Activated T-cell treated with anti-CD3 and anti-CD28 coated beads, Interleukin-2, amount 50 U/mL, for 4 hours (primary cell): ENCODE data around the gene SHLD1. TPM values are rescaled to one million over a fixed set of nuclear protein-coding genes. Genes with fewer than 3 reads are reported as not detected.

ENCODE experiments used
- ATAC-seq, 2 donors: fragments of 200-7000 bp; cut with Tn5 transposase; one replicate each; pipeline ENCODE4 v1.10.0; 2021
- DNase-seq: peaks from one replicate; pipeline ENCODE4 v3.0.0-alpha.2; 2020
- H3K27me3 Mint-ChIP-seq: one replicate; pipeline ENCODE4 v1.8.0; 2021; ENCODE audit warnings: low read depth, mixed read lengths
- H3K36me3 Mint-ChIP-seq: one replicate; pipeline ENCODE4 v1.8.0; 2022; ENCODE audit warnings: mixed read lengths; ENCODE audit not compliant: insufficient read depth
- H3K4me1 Mint-ChIP-seq: one replicate; pipeline ENCODE4 v1.8.0; 2021; ENCODE audit warnings: low read depth, mixed read lengths
- H3K4me3 Mint-ChIP-seq: one replicate; pipeline ENCODE4 v1.8.0; 2021; ENCODE audit warnings: mild to moderate bottlenecking, moderate library complexity, mixed read lengths
- H3K9me3 Mint-ChIP-seq: one replicate; pipeline ENCODE4 v1.8.0; 2021; ENCODE audit warnings: mixed read lengths
- total RNA-seq, 3 donors: library from RNA; stranded (reverse); gene quantifications; one replicate each; pipeline ENCODE4 v1.2.1, GENCODE V29; 2021

SHLD1 gene
- total RNA-seq, 3 donors from 2014 or later: 7.2 to 9.8 (median 9.1) TPM

DNA sequence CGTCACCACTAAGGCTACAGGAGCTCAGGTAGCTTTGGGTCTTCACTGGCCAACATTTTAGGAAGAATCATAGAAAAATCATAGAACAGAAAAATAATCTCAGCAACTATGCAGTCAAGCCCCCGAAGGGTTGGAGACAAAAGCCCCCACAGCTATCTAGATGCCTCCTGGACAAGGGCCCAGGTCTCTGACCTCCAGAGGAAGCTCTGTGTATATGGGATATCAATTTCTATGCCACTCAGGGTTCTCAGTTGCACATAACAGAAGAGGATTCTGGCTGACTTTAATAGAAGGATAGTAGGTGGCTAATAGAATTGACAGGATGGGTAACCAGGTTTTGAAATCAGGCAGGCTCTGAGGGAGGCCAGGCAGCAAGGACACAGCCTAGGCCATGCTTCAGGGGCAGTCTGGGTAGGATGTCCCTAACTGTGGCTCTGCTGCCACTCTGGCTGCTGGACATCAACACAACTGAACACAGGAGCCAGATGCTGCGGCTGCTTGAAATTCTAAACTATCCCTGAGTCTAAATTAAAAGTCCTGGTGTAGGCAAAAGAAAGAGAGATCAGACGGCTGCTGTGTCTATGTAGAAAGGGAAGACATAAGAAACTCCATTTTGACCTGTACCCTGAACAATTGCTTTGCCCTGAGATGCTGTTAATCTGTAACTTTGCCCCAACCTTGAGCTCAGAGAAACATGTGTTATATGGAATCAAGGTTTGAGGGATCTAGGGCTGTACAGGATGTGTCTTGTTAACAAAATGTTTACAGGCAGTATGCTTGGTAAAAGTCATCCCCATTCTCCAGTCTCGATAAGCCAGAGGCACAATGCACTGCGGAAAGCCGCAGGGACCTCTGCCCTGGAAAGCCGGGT is 134.5 kb downstream of the SHLD1 start:
- DNase-seq (no peak), ATAC-seq (no peak)
- Mint-ChIP-seq H3K27me3 (peaks cover 15% of the 10 kb centered on the region), H3K9me3 (no peaks in the 10 kb centered on the region), H3K4me3 (no peak overlapping the region), H3K36me3 (no peaks in the 10 kb centered on the region), H3K4me1 (peaks cover 4% of the 10 kb centered on the region)

DNA sequence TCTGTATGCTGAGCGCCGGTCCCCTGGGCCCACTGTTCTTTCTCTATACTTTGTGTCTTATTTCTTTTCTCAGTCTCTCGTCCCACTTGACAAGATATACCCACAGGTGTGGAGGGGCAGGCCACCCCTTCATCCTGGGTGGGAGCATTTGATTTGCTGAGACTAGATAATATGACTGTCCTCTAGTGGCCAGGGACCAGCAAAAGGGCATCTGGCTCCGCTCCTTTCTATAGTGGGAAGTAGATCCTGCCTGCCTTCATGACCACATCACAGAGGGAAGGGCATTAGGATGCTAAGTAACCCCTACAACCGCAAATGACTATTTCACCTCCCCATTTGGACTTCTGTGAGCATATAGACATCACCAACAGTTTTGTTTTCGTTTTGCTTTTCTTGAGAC is 135.7 kb downstream of the SHLD1 start:
- no peaks in the 10 kb centered on the region for H3K9me3 Mint-ChIP-seq
- no peak for ATAC-seq
- peaks cover 4% of the 10 kb centered on the region for H3K4me1 Mint-ChIP-seq
- H3K27me3 Mint-ChIP-seq: peaks cover 13% of the 10 kb centered on the region
- no peak overlapping the region for H3K4me3 Mint-ChIP-seq
- no peaks in the 10 kb centered on the region for H3K36me3 Mint-ChIP-seq
- no peak for DNase-seq

DNA sequence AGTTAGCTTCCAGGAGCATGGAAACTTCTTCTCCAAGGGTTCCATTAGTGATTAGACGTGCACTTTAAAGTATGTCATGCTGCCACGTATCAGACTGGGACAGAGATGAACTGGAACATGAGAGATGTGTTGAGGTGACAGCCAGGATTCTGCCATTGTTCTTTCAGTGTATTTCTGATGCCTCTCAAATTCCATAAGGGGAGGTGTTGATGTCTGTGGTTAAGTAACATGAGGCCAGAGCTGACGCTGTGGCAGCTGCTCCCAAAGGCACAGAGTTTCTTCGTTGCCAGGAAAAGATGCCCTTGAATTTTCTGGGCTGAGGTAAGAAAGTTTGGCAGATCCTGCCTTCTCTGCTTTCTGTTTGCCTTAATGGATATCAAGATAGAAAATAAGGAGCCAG is 136.6 kb downstream of the SHLD1 start:
- DNase-seq (no peak), ATAC-seq (no peak)
- H3K27me3 Mint-ChIP-seq: peaks cover 8% of the 10 kb centered on the region
- H3K36me3 Mint-ChIP-seq: no peaks in the 10 kb centered on the region
- H3K9me3 Mint-ChIP-seq: no peaks in the 10 kb centered on the region
- H3K4me3 Mint-ChIP-seq: no peak overlapping the region
- peaks cover 3% of the 10 kb centered on the region for H3K4me1 Mint-ChIP-seq

DNA sequence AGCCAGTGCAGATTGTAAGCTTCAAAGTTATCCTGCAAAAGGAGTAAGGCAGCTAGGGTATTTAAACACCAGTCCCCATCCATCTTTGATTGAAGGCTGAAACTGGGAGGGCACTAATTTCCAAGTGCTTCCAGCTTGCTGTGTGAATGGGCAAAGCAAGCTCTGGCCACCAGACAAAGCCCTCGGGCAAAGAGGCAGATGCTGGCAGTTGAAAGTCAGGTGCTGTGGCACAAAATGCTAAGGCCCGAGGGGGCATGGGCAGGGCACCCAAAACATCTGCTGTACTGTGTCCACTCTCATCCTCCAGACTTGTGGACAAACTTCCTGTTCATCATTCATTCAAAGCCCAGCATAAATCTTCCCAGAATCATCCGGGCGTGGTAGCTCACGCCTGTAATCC is 137.2 kb downstream of the SHLD1 start:
- peaks cover 3% of the 10 kb centered on the region for H3K27me3 Mint-ChIP-seq
- ATAC-seq: no peak
- H3K4me3 Mint-ChIP-seq: no peak overlapping the region
- H3K36me3 Mint-ChIP-seq: no peaks in the 10 kb centered on the region
- no peak for DNase-seq
- H3K9me3 Mint-ChIP-seq: no peaks in the 10 kb centered on the region
- no peaks in the 10 kb centered on the region for H3K4me1 Mint-ChIP-seq

DNA sequence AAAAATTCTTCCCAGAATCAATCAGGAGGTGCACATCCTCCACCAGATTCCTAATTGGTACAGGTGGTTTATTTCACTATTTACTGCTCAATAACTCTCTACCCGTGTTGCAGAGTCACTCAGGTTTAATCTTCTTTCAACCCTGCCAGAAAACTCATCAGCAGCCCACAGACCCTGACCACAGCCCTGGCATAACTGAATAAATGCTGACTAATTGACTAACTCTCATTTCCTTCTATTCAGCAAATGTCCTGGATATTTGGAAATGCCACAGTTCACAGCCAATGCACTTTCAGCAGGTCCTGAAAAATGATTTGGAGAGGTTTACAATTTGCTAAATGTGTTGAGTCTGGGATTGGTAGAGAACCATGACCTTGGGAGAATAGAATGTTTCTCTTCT is 137.8 kb downstream of the SHLD1 start:
- Mint-ChIP-seq H3K36me3 (no peaks in the 10 kb centered on the region), H3K9me3 (no peaks in the 10 kb centered on the region), H3K4me1 (no peaks in the 10 kb centered on the region), H3K27me3 (peaks cover 3% of the 10 kb centered on the region), H3K4me3 (no peak overlapping the region)
- DNase-seq: no peak
- ATAC-seq: no peak

DNA sequence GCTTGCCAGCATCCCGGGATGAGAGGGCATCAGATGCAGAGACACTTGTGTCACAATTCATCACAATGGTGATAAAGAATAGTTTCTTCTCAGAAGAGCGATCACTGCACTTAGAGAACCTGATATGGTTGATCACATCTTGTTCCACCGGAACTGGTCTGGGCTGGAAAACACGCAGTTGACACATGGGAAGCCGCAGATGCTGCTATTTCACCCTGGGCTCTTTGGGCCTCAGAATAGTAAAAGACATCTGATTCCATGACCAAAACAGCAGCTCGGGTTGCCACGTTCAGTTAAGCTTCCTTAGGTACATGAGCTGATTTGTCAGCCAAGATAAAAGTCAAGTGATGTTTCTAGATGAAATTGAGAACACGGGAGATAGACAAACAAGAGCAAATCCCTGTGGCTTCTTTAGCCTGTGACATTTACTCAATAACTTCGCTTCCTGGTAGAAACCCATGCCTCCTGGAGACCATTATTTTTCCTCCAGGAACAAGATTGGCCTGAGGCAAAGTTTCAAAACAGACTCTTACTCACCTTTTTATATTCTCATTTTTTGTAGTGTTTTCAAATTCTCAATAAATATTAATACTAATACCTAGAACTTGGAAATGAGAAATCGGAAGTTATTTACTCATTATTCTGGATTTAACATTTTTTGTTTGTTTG is 140.7 kb downstream of the SHLD1 start:
- Mint-ChIP-seq H3K4me3 (no peak overlapping the region), H3K9me3 (no peaks in the 10 kb centered on the region), H3K36me3 (no peaks in the 10 kb centered on the region), H3K4me1 (no peaks in the 10 kb centered on the region), H3K27me3 (peaks cover 15% of the 10 kb centered on the region)
- DNase-seq (no peak), ATAC-seq (no peak)

DNA sequence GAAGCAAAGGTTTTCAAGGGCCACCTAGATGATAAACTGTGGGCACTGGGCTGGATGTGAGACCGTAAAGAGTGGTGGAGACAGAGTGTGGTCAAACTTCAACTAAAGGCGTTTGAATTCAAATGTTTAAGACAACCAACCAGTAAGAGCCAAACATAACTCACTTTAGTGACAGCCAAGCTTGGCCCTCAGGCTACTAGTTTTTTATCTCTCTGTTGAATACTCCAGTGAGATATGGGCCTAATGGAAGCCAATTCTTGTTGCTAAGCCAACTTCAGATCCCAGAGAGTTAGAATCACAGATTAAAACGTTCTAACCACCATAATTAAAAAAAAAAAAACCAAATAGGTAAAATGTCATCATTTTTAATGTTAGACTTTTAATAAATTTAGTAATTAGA is 142.9 kb downstream of the SHLD1 start:
- Mint-ChIP-seq H3K36me3 (no peaks in the 10 kb centered on the region), H3K4me3 (no peak overlapping the region)
- ATAC-seq: no peak

DNA sequence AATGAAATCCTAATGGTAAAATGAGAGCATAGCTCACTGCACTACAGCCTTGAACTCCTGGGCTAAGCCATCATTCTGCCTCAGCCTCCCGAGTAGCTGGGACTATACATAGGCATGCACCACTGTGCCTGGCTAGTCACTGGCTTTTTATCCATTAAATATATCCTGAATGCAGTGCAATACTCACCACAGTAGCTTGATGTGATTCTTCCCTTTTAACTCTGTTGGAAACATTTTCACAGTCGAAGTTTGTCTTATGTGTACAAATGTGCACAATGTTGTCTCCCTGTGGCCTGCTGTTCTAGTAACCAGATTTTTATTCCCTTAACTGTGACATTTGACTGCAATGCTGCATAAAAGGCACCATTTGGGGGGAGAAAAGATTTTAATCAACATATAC is 143.4 kb downstream of the SHLD1 start:
- Mint-ChIP-seq H3K4me3 (no peak overlapping the region), H3K9me3 (no peaks in the 10 kb centered on the region), H3K36me3 (no peaks in the 10 kb centered on the region), H3K4me1 (no peaks in the 10 kb centered on the region), H3K27me3 (peaks cover 25% of the 10 kb centered on the region)
- no peak for DNase-seq
- ATAC-seq: no peak

More for the DNA sequence above, 142.9 kb downstream of the SHLD1 start:
- H3K9me3 Mint-ChIP-seq: no peaks in the 10 kb centered on the region
- H3K27me3 Mint-ChIP-seq: peaks cover 25% of the 10 kb centered on the region
- DNase-seq: no peak
- H3K4me1 Mint-ChIP-seq: no peaks in the 10 kb centered on the region

DNA sequence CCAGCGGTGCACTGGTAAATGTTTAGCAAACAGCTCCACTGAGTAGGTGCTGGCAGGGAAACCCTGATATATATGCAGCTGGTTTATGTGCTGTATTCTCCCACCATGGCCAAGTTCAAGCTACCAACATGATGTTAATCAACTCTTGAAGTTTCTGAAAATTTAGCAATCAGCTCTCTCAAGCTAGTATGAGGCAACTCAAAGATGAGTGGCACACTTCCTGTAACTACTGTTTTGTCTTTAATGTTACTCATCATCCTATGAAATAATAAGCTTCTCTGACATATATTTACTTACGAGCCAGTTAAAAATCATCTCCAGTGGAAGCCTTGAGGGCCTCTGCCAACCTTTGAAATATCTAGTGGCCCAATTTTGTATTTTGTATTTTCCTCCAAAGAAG is 145.4 kb downstream of the SHLD1 start:
- no peak for ATAC-seq
- Mint-ChIP-seq H3K4me1 (no peaks in the 10 kb centered on the region), H3K36me3 (no peaks in the 10 kb centered on the region), H3K4me3 (no peak overlapping the region), H3K9me3 (peaks cover 3% of the 10 kb centered on the region), H3K27me3 (peaks cover 27% of the 10 kb centered on the region)
- DNase-seq: no peak

DNA sequence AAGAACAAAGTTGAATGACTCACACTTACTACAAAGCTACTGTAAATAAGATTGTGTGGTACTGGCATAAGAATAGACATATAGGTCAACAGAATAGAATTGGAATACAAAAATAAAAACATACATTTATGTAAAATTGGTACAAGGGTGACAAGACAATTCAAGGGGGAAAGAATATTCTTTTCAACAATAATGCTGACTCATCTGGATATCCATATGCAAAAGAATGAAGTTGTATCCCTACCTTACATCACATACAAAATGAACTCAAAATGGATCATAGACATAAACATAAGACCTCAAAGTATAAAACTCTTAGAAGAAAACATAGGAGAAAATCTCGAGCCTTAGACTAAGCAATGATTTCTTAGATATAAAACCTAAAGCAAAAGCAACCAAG is 149.2 kb downstream of the SHLD1 start:
- DNase-seq (no peak), ATAC-seq (no peak)
- H3K27me3 Mint-ChIP-seq: peaks cover 29% of the 10 kb centered on the region
- no peak overlapping the region for H3K4me3 Mint-ChIP-seq
- H3K4me1 Mint-ChIP-seq: no peaks in the 10 kb centered on the region
- peaks cover 3% of the 10 kb centered on the region for H3K9me3 Mint-ChIP-seq
- no peaks in the 10 kb centered on the region for H3K36me3 Mint-ChIP-seq

DNA sequence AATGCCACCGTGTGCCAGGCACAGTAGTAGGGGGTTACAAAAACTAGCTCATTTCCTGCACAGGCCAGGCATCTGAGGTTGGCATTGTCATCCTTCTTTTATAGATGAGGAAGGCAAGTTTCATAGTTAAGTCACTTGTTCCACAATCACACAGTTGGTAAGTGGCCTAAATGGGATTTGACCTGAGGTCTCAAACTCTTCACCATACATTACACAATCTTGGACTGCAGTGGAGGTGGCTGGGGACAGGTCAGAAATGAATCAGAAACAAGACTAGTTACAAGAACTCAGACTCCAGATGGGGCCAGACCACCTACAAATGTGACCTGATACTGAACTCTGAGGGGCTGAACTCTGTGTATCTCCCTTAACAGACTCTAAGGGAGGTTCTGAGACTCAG is 150.7 kb downstream of the SHLD1 start:
- DNase-seq: no peak
- Mint-ChIP-seq H3K9me3 (peaks cover 3% of the 10 kb centered on the region), H3K4me1 (no peaks in the 10 kb centered on the region), H3K27me3 (peaks cover 26% of the 10 kb centered on the region), H3K36me3 (no peaks in the 10 kb centered on the region), H3K4me3 (no peak overlapping the region)
- no peak for ATAC-seq

DNA sequence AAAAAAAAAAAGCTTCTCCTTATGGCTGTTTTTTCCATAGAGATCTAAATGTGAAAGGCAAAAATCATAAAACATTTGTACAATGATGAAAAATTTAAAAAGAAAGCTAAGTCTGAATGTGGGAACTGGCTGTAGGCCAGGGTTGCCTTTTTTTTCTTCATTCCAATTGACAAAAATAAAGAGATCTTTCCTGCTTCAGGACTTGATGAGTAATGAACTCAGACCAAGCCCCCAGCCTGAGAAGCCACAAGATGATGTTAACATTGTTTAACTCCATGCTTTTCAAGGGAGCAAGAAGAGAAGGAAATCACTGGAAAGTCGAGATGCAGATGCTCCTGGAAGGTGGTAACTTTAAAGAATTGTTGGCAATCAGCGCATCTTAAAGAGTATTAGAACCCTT is 158.8 kb downstream of the SHLD1 start:
- ATAC-seq: no peak
- no peak for DNase-seq
- peaks cover 11% of the 10 kb centered on the region for H3K4me1 Mint-ChIP-seq

DNA sequence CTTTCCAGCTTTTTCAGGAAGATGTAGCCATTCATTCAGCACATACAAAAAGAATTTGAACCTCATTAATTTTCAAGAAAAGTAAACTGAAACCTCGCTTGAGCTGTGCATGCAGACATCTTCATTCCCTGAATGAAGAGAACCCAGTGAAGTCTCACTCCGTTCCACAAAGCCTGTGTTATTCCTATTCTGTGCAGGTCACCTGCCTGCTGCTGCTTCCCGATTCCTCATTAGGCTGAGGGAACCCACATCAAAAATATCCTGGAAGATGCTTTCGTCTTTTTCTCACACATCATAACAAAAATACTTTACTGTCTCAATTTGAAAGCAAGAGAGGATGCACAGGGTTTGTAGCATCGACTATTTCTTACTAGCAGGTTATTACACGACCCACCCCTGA is 160.0 kb downstream of the SHLD1 start:
- Mint-ChIP-seq H3K4me1 (peaks cover 11% of the 10 kb centered on the region), H3K27me3 (peaks cover 72% of the 10 kb centered on the region), H3K4me3 (no peak overlapping the region), H3K9me3 (no peaks in the 10 kb centered on the region), H3K36me3 (no peaks in the 10 kb centered on the region)
- DNase-seq (no peak), ATAC-seq (no peak)

More for the DNA sequence above, 158.8 kb downstream of the SHLD1 start:
- Mint-ChIP-seq H3K36me3 (no peaks in the 10 kb centered on the region), H3K9me3 (no peaks in the 10 kb centered on the region), H3K27me3 (peaks cover 67% of the 10 kb centered on the region), H3K4me3 (no peak overlapping the region)

DNA sequence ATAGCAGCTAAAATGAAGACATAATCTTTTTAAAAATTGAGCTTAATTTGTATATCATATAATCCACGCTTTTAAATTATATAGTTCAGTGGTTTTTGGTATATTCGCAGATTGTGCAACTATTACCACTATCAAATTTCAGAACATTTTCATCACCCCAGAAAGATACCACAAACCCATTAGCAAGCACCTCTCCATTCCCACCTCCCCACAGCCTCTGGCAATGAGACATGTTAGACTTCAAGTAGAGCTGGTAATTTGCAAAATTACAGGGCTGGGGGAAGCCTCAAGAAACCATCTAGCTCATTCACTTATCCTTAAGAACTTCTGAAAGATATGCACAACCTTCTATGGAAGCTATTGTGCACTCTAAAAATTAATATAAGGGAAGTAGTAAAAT is 163.0 kb downstream of the SHLD1 start:
- no peaks in the 10 kb centered on the region for H3K36me3 Mint-ChIP-seq
- no peaks in the 10 kb centered on the region for H3K9me3 Mint-ChIP-seq
- peaks cover 11% of the 10 kb centered on the region for H3K4me1 Mint-ChIP-seq
- H3K4me3 Mint-ChIP-seq: no peak overlapping the region
- H3K27me3 Mint-ChIP-seq: peaks cover 53% of the 10 kb centered on the region
- no peak for ATAC-seq
- no peak for DNase-seq
